ENCODE measurements around the gene FAM47E. TPM values are rescaled to one million over a fixed set of nuclear protein-coding genes. Genes with fewer than 3 reads are reported as not detected.
A peak's percentile ranks its signal among the peaks of the same experiment; 100 is the strongest.

The FAM47E gene
- total and polyA plus RNA-seq, 12 donors: 2.8 to 23.8 (median 5.3) TPM

DNA sequence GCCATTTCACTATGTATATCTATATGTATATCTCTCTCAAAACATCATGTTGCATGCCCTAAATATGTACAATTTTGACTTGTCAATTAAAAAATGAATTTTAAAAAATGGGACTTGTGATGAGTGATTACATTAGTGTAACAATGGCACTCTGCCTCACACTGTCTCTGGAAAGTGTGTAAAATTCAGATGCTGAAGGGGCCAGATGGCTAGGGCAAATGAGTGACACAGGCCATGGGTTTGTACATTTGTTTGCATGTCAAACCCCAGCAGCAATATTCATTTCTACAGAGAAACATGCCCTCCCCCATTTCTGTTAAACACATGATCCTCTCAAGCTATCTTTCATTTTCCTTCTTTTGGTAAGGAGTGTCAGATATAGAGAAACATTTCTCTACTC is 46.0 kb upstream of the FAM47E start:
- H3K27ac ChIP-seq: peak overlapping the region in 1 of 5 donors; percentile 58
- no peak for TF ChIP-seq POLR2A (IDR thresholded peaks at IDR 0.05)
- TF ChIP-seq CTCF (IDR thresholded peaks at IDR 0.05): no peak
- H3K4me3 ChIP-seq: no peak overlapping the region
- no peaks in the 10 kb centered on the region for H3K27me3 ChIP-seq
- intact Hi-C loops (cut with DNase I): no loop called here
- H3K36me3 ChIP-seq (replicated peaks in 1 of 2): no peaks in the 10 kb centered on the region
- H3K4me1 ChIP-seq (replicated peaks in 1 of 2): peaks cover 20 to 81% of the 10 kb centered on the region in 2 donors
- no peak for DNase-seq
- H3K9me3 ChIP-seq (replicated peaks in 1 of 3): no peaks in the 10 kb centered on the region

GRCh38 chr4:76206222-76206942 is 45.1 kb upstream of the FAM47E start:
- 46 to 55% (median 50%) methylated on average over 7 of the region's 7 CpGs for WGBS, 4 donors
- Histone ChIP-seq H3K4me3 (no peak overlapping the region), H3K4me1 (replicated peaks in 1 of 2) (peaks cover 29 to 81% of the 10 kb centered on the region in 2 donors), H3K27me3 (no peaks in the 10 kb centered on the region), H3K27ac (peak overlapping the region in 4 of 5 donors; percentile 0 to 99 (median 44)), H3K9me3 (replicated peaks in 1 of 3) (no peaks in the 10 kb centered on the region), H3K36me3 (replicated peaks in 1 of 2) (no peaks in the 10 kb centered on the region)
- TF ChIP-seq CTCF (IDR thresholded peaks at IDR 0.05) (no peak), POLR2A (IDR thresholded peaks at IDR 0.05) (no peak)
- intact Hi-C loops (cut with DNase I): no loop called here
- DNase-seq: peak in 1 of 7 donors; percentile 13

- H3K27ac ChIP-seq: peak overlapping the region in 4 of 5 donors; percentile 26 to 99 (median 88)
- no peak for DNase-seq
- no peak overlapping the region for H3K4me3 ChIP-seq
- no peaks in the 10 kb centered on the region for H3K9me3 ChIP-seq (replicated peaks in 1 of 3)
- no peak for TF ChIP-seq CTCF (IDR thresholded peaks at IDR 0.05)
- TF ChIP-seq POLR2A (IDR thresholded peaks at IDR 0.05): no peak
- no peaks in the 10 kb centered on the region for H3K27me3 ChIP-seq
- no peaks in the 10 kb centered on the region for H3K36me3 ChIP-seq (replicated peaks in 1 of 2)
- intact Hi-C loops (cut with DNase I): no loop called here
- H3K4me1 ChIP-seq (replicated peaks in 1 of 2): peaks cover 39 to 89% of the 10 kb centered on the region in 2 donors
Measured at GRCh38 chr4:76207549-76207948, 44.0 kb upstream of the FAM47E start.

DNA sequence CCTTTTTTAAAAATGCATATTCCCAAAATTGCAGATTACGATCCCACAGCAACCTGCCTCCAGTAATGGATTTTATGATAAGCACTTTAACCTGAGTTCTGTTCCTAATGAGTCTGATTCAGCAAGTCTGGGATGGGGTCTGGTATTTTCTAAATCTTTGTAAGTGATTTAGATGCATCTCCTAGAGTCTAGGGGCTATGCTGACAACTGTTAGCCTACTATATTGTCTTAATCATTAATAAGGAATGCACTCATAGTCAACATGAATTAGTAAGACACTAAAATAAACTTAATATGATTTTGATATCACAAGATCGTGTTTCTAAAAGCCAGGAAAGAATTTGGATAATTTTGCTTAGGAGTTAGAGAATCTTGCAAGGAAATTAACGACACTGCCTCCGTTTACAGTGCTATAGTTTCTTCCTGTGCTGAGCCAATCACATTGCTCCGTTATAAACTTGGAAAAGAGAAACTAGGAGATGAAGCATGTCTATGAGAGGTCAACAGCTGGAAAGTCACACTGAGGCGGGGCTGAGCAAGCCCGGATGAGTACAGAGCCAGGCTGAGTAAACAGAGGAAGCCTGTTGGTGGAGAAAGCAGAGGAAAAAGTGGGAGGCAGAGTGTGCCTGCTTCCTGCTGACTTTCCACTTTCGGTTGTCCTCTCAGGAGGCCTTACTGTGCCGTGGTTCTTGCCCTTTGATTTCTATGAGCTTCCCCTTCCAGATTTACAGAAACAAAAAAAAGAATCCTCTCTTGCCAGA is 43.3 kb upstream of the FAM47E start:
- intact Hi-C loops (cut with DNase I): no loop called here

More for the DNA sequence above, 43.3 kb upstream of the FAM47E start:
- H3K9me3 ChIP-seq (replicated peaks in 1 of 3): no peaks in the 10 kb centered on the region
- H3K4me1 ChIP-seq (replicated peaks in 1 of 2): peaks cover 42 to 90% of the 10 kb centered on the region in 2 donors
- no peaks in the 10 kb centered on the region for H3K36me3 ChIP-seq (replicated peaks in 1 of 2)
- WGBS, 4 donors: 11 to 20% (median 18%) methylated on average over 9 of the region's 9 CpGs
- TF ChIP-seq CTCF (IDR thresholded peaks at IDR 0.05) (no peak), POLR2A (IDR thresholded peaks at IDR 0.05) (peak in 1 of 2 donors; percentile 79)
- peak; percentile 71 to 95 (median 87) for DNase-seq
- peak overlapping the region in 2 of 4 donors; percentile 3 to 35 for H3K4me3 ChIP-seq
- peak overlapping the region; percentile 42 to 99 (median 83) for H3K27ac ChIP-seq
- no peaks in the 10 kb centered on the region for H3K27me3 ChIP-seq

Data from adrenal gland (tissue), 12 donors.